Choroid plexus epithelial cell (primary cell): ENCODE data around the gene SFRP5.

Experiments used
- DNase-seq: peaks from one replicate; pipeline ENCODE4 v3.0.0-alpha.2; 2010; ENCODE audit warnings: low read depth
- H3K4me3 ChIP-seq: 2 replicates; pipeline ENCODE4 v1.5.1; 2011; ENCODE audit warnings: low read depth, mild to moderate bottlenecking, control low read depth, low read length, moderate library complexity
- TF ChIP-seq, protein P1 (sequence below): conservative IDR thresholded peaks from 2 replicates; pipeline ENCODE4 v1.5.1; 2011; ENCODE audit warnings: low read depth, mild to moderate bottlenecking, control low read depth, inconsistent platforms, low read length, moderate library complexity

Gene SFRP5

DNA sequence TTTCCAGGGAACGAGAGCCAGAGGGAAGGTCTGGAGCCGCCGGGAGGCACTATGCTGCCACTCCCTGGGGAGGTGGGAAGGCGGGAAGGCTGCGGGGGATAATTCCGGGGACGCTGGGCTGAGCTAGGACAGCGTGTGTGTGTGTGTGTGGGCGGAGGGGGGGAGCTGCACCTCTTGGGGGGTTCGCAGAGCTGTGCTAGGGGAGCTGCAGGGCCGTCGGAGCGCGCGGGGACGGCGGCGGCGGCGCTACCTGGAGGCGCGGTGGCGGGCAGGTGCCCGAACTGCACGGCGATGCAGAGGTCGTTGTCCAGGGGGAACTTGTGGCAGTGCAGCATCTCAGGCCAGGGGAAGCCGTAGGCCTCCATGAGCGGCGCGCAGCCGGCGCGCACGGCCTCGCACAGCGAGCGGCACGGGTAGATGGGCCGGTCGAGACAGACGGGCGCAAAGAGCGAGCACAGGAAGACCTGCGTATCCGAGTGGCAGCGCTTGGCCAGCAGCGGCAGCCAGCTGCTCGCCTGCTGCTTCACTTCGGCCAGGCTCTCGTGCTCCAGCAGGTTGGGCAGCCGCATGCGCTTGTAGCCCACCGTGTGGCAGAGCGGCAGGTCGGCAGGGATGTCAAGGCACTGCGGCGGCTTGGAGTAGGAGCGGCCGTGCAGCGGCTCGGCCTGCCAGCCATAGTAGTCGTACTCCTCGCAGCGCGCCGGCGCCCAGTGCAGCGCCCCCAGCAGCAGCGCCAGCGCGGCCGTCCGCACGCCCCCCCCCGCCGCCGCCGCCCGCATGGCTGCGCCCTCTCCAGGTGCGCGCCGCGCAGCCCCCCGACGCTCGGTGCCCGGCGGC is 526 bp downstream of the SFRP5 start:
- DNase-seq: peak; percentile 34
- TF ChIP-seq, protein P1, sequence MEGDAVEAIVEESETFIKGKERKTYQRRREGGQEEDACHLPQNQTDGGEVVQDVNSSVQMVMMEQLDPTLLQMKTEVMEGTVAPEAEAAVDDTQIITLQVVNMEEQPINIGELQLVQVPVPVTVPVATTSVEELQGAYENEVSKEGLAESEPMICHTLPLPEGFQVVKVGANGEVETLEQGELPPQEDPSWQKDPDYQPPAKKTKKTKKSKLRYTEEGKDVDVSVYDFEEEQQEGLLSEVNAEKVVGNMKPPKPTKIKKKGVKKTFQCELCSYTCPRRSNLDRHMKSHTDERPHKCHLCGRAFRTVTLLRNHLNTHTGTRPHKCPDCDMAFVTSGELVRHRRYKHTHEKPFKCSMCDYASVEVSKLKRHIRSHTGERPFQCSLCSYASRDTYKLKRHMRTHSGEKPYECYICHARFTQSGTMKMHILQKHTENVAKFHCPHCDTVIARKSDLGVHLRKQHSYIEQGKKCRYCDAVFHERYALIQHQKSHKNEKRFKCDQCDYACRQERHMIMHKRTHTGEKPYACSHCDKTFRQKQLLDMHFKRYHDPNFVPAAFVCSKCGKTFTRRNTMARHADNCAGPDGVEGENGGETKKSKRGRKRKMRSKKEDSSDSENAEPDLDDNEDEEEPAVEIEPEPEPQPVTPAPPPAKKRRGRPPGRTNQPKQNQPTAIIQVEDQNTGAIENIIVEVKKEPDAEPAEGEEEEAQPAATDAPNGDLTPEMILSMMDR: no peak
- peak overlapping the region; percentile 24 for H3K4me3 ChIP-seq

DNA sequence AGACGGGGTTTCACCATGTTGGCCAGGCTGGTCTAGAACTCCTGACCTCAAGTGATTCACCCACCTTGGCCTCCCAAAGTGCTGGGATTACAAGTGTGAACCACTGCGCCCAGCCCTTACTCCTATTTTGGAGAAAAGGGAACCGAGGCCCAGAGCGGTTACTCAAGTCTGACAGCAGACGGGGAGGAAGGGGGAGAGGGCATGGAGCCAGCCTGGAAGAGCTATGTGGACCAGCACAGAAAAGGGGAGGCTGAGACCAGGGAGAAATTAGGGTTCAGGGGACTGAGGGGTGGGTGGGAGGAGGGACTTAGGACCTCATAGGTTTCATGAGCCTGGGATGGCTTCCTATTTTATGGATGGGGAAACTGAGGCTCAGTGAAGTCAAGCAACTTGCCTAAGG is 1.5 kb downstream of the SFRP5 start:
- DNase-seq: no peak
- H3K4me3 ChIP-seq: no peak overlapping the region
- TF ChIP-seq, protein P1: no peak

DNA sequence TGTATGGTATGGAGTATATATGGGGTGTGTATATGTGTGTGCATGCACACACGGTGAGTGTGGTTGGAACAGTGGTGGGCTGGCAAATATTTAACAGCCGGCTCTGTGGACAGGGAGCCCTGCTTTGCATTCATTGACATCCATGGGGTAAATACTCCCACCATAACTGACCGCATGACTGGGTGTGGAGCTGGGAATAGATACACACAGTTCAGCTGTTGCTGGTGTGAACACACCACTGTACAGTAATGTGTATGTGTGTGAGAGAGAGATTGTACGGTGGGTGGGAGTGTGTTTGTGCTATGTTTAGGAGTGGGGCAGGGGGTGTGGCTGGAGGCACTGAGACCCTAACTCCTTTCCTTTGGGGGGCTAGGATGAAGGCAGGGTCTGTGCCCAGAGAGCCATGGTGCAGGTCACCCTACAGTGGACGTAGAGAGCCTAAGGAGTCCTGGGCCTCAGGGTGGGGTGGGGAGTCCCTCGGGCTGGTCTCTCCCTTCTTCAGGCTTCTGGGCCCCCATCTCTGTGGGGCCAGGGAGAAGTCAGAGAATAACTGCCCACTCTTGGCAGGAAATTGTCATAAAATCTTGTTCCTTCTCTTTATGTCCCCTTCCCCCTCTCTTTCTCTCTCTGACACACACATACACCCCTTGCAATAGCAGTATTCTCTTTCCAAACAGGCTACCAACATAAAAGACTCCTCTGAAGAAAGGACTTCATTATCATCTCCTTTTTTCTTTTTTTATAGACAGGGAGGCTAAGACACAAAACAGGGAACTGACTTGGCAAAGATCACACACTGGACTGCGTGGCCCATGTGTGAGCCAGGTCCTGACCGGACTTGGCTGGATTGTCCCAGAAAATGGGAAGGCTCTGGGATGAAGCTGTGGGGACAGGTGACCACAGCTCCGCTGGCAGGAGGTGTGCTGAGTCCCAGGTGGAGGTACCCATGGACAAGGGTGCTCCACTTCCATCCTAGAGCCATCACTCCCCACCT is 3.2 kb downstream of the SFRP5 start:
- DNase-seq: no peak
- H3K4me3 ChIP-seq: no peak overlapping the region

DNA sequence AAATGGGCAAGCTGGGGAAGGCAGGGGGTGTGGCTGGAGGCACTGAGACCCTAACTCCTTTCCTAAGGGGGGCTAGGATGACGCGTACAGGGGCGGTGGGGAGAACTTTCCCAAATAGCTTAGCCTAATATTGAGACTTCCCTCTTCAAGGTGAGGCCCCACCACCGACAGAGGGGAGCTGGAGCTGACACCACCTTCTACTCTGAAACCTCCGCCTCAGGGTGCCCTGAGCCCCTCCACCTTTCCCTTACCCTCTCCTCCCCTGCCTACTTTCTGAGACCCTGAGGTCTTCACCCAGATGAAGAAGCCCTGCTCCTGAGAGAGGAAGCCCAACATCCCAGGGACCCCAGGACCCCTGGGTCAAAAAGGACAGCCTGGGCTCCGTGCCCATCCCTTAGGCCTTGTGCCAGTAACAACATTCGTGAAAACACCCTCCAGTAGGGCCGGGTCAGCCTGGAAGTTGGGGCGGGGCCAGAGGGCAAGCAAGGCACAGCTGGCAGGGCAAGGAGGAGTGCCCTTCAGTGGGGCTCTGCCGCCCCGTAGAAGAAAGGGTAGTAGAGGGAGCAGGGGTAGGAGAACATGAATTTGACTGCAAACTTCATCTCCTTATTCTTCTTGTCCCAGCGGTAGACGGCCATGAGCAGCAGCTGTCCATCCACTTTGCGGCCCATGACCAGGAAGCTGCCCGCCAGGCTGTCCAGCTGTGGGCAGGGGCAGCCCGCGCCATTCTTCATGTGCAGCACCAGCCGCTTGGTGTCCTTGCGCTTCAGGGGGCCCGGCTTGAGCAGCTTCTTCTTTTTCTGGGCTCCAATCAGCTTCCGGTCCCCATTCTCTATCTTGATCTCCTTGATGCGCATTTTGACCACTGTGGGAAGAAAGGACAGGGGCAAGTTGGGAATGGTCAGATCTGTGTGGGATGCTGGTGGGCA is 4.5 kb downstream of the SFRP5 start:
- no peak overlapping the region for H3K4me3 ChIP-seq
- no peak for DNase-seq
- TF ChIP-seq, protein P1: no peak

More for the DNA sequence above, 3.2 kb downstream of the SFRP5 start:
- TF ChIP-seq, protein P1: no peak

DNA sequence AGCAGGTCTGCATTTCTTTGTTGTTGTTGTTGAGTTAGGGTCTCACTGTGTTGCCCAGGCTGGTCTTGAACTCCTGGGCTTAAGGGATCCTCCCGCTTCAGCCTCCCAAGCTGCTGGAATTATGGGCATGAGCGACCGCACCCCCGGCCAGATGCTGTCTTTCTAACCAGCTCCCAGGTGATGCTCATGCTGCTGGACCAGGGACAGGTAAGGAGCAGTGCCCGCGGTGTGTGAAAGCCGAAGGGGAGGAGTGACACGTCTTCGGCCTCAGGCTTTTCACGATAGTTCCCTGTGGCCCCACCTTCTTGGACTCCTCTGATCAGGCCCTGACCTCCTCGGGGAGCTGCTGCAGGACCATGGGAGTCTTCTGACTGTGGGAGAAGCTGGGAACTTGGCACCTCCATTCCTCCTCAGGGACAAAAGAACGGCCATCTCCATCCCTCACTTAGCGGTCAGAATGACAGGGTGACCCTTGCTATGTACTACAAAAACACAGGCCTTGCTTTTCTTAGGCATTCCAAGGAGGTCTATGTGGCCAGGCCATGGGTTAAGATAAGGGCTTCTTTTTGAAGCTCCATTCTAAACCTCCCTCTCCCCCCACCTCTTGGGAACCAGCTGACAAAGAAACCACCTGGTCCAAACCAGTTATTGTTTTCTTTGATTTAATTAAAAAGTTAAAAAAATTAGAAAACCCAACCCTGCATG is 5.5 kb downstream of the SFRP5 start:
- no peak for DNase-seq
- TF ChIP-seq, protein P1: no peak
- no peak overlapping the region for H3K4me3 ChIP-seq

DNA sequence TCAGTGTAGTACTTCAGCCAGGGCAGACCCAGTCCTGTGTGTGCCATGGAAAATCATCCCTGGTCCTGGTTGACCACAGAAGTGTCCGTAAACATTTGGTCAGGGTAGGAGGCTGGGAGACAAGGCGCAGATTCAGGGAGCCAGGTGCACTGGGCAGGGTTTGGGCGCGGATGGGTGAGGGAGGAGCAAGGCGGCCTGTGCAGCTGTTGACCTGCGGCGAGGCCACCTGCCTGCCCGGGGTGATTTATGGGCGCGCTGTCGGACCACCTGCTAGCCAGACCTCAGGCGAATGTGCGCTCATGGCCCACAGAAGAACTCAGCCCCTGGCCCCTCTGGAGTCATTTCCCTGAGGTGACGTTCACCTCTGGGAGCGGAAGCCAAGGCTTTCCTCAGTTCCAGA is 6.6 kb downstream of the SFRP5 start:
- TF ChIP-seq, protein P1: no peak
- no peak for DNase-seq
- no peak overlapping the region for H3K4me3 ChIP-seq
